Fibroblast of gingiva (primary cell): ENCODE data around the gene ZFP36L1.

Experiments
- DNase-seq: peaks from one replicate; pipeline ENCODE4 v3.0.0-alpha.2; 2011; ENCODE audit warnings: low read depth

Gene ZFP36L1

GRCh38 chr14:68816183-68816942 lies 23.5 kb upstream of the ZFP36L1 start:
- peak; percentile 90 for DNase-seq

GRCh38 chr14:68815298-68816182 lies 22.7 kb upstream of the ZFP36L1 start:
- no peak for DNase-seq

- DNase-seq, result peak; percentile 40
Measured at GRCh38 chr14:68814539-68815297, 21.9 kb upstream of the ZFP36L1 start.

DNA sequence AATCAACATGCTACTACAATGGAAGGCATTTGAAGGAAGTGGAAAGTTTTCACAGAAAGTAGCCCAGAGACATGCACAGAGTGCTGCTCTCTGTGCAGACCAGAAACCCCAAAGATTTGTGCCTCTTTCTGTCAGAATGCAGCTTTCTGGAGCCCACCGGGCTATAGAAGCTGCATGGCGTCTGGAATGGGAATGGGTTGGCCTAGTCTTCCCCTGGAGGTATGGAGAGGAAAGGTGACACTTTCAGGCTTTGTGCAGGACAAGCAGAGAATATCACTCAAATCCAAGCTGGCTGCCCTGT lies 21.3 kb upstream of the ZFP36L1 start:
- DNase-seq, result no peak

GRCh38 chr14:68813318-68813838 lies 20.5 kb upstream of the ZFP36L1 start:
- no peak for DNase-seq

- no peak for DNase-seq
Measured at GRCh38 chr14:68811171-68811570, 18.3 kb upstream of the ZFP36L1 start.

GRCh38 chr14:68810173-68811153 lies 17.6 kb upstream of the ZFP36L1 start:
- DNase-seq, result no peak

DNA sequence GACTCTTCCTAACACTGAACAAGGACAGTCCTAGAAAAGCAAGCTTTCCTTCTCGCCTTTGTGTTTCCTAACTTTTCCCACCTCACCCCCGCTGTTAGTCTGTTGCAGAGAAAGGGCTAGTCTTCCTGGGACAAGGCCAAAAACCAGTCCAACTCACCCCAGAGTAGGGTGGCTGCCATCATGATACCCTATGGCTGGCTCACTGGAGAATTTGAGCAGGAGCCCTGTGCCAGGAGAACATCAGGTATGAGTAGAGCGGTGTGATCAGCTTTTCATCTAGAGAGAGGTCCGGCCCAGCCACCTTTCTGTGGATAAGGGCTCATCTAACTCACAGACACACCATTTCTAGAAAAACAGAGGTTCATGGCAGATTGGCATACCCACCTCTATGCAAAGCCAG lies 16.7 kb upstream of the ZFP36L1 start:
- no peak for DNase-seq

DNA sequence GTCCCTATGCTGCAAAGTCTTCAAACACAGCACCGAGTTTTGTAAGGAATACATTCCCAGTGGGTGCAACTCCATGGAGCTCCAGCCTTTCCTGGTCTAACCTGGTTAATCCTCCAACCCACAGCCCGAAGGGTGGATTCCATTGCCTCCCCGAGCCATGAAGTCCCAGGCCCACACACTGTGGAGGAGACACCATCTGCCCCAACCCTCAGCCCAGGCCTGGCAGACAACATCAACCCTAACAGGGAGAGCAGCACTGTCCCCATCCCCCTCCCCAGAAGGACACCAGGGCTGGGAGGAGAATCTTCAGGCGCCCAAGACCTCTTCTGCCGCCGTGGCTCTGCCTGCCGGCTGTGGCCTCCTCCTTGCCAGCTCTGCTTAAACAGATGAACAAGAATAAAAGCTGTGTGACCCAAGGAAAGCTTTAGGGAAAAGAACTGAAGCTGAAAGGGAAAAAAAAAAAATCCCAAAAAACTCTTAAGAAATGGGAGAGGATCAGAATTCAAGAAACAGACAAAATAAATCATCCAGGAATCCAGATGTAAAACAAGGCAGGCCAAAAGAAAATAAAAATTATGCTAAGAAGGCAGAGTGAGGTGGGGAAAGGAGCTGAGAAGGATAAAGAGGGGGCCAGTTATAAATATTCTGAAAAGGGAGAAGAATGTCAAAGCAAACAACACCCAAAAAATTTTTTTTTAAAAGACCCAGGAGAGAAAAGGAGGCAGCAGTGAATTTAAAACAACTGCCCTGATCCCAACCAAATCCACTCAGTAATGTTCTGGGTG lies 16.0 kb upstream of the ZFP36L1 start:
- DNase-seq, result no peak

DNA sequence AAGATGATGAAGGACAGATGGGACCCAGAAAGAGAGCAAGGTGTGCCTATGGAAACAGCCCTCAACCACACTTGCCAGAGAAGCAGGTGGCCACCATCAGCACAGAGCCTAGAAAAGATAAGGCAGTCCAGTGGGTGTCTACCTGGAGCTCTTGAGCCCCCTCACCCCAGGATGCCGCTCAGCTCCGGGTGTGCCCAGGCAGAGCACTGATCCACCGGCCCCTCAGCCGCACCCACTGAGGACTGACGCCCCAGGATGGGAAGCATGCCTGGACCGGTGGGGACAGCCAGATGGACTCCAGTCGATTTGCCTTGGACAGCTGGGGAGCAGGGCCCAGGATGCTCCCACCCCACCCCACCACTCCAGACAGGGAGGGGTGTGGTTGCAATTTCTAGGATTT lies 15.1 kb upstream of the ZFP36L1 start:
- DNase-seq, result no peak

DNA sequence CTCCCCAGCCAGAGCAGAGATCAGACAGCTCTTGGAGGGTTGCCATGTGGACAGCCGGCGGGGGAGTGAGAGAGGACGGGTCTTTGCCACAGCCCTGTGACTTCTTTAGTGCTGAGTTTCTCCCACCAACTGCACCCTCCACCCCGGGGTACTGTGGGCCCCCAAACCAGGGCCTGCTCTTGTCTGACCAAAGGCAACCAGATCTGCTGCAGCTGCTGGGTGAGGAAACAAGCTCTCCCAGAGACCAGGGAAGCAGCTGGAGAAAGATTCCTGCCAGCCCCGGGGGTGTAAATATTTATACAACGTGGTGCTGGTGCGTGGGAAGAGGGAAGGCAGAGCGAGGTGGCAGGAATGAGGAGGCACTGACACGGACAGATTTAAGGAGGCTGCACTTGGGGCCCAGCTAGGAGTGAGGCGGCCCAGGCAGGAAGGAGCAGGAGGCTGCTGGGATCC lies 14.3 kb upstream of the ZFP36L1 start:
- DNase-seq, result peak; percentile 89

DNA sequence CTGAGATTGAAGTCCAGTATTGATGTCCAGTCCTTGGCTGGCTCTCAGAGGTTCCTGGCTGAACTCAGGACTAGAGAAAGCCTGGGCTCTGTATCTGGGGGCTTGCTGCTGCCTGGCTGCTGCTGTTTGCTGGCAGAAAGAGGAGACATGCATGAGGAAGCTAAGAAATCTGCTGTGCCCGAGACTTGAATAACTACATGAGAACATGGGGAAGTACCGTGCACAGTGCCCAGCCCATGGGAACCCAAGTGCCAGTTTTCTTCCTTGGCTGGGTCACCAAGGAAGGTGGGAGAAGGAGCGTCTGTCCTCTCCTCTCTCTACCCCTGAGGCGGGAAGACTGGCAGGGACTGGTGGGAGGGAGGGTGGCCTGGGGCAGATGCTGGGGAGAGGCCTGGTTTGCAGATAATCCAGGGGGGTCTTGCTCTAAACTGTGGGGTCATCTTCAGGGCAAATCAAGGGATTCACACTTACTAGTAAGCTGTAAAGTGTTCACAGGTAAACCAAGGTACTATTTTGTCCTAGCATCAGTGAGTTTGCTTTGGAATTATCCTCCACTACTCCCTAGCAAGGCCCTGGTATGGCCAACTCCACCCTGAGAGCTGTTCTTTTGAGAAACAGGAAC lies 13.8 kb upstream of the ZFP36L1 start:
- no peak for DNase-seq

DNA sequence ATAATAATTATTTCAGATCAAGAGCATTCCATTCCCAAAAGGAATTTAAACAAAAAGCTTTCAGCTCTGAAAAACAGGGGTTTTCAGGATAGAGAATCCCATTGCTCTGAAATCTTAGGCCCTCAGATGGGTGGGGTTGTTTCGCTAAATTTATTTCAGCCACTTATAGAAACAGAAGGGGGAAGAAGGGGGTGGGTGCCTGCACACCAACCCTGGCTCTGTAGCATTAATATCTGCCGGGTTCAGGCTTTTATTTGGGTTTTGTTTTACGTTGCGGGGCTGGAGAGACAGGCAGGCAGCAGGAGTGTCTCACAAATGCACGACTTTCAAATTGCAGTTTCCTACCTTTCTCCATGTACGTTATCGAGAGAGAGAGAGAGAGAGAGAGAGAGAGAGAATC lies 12.5 kb upstream of the ZFP36L1 start:
- no peak for DNase-seq

DNA sequence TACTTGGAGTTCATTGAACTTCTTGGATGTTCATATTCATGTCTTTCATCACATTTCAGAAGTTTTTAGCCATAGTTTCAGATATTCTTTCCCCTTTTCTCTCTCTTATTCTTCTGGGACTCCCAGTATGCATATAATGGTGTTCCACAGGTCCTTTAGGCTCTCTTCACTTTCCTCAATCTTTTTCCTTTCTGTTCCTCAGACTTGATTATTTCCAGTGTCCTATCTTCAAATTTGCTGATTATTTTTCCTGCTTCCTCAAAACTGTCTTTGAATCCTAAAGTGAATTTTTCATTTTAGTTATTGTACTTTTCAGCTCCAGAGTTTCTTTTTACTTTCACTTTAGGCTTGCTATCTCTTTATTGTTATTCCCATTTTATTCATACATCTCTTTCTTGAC lies 8.8 kb upstream of the ZFP36L1 start:
- no peak for DNase-seq

- no peak for DNase-seq
Measured at GRCh38 chr14:68800953-68801352, 8.1 kb upstream of the ZFP36L1 start.

DNA sequence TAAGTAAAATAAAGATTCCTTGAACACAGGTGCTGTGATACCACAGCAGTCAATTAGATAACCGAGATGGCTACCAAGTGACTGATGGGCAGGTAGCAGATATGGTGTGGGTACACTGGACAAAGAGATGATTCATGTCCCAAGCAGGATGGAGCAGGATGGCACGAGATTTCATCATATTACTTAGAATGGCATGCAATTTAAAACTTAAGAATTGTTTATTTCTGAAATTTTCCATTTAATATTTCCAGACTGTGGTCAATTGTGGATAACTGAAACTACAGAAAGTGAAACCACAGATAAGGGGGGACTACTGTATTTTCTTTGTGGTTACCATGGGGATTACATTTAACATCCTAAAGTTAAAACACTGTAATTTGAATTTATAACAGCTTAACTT lies 7.5 kb upstream of the ZFP36L1 start:
- peak; percentile 78 for DNase-seq

GRCh38 chr14:68798621-68799020 lies 5.8 kb upstream of the ZFP36L1 start:
- DNase-seq, result no peak

GRCh38 chr14:68797121-68797670 lies 4.3 kb upstream of the ZFP36L1 start:
- DNase-seq, result no peak

GRCh38 chr14:68796418-68797101 lies 3.7 kb upstream of the ZFP36L1 start:
- peak; percentile 70 for DNase-seq
